ENCODE results near the gene GRIN2A. TPM values are rescaled to one million over a fixed set of nuclear protein-coding genes. Genes with fewer than 3 reads are reported as not detected.
A peak's percentile ranks its signal among the peaks of the same experiment; 100 is the strongest.

Gene GRIN2A
- total RNA-seq, result 4.1 TPM
- long read RNA-seq, partial matches to known transcripts, result 7 of 8 reads
- long read RNA-seq, other reads (novel, unspliced or antisense), result 1 of 8 reads

- ATAC-seq (ENCODE audit: poor library complexity), result peak; percentile 44
- DNase-seq, result no peak
- intact Hi-C loops (cut with DNase I), result loop anchor here (10.0 kb wide), 2 partner anchors 528 to 928 kb away; no protein-coding TSS in a partner anchor
These were observed at the start of gene GRIN2A for GRCh38 chr16:10182222-10183053. Gene GRIN2A (minus strand): TSS chr16:10182428. CDS start chr16:10180411, 2,017 bp downstream.

- no peak for DNase-seq
- no peak for ATAC-seq (ENCODE audit: poor library complexity)
- intact Hi-C loops (cut with DNase I), result no loop called here
These were observed 49.3 kb upstream of the GRIN2A start for GRCh38 chr16:10231563-10231962.

GRCh38 chr16:10228779-10229178, 46.6 kb upstream of the GRIN2A start:
- DNase-seq (no peak), ATAC-seq (ENCODE audit: poor library complexity) (no peak)

GRCh38 chr16:10226987-10227306, 44.7 kb upstream of the GRIN2A start:
- DNase-seq, result no peak
- ATAC-seq (ENCODE audit: poor library complexity), result no peak
- intact Hi-C loops (cut with DNase I), result no loop called here

More at GRCh38 chr16:10228779-10229178, 46.6 kb upstream of the GRIN2A start:
- intact Hi-C loops (cut with DNase I), result no loop called here

GRCh38 chr16:10226141-10226986, 44.1 kb upstream of the GRIN2A start:
- ATAC-seq (ENCODE audit: poor library complexity) (no peak), DNase-seq (no peak)
- intact Hi-C loops (cut with DNase I), result no loop called here

GRCh38 chr16:10225653-10226052, 43.4 kb upstream of the GRIN2A start:
- no peak for DNase-seq
- intact Hi-C loops (cut with DNase I), result no loop called here
- ATAC-seq (ENCODE audit: poor library complexity), result no peak

GRCh38 chr16:10224850-10225249, 42.6 kb upstream of the GRIN2A start:
- intact Hi-C loops (cut with DNase I), result no loop called here
- no peak for DNase-seq
- ATAC-seq (ENCODE audit: poor library complexity), result no peak

- no peak for DNase-seq
- intact Hi-C loops (cut with DNase I), result no loop called here
- ATAC-seq (ENCODE audit: poor library complexity), result no peak
These were observed 38.7 kb upstream of the GRIN2A start for GRCh38 chr16:10220942-10221341.

- ATAC-seq (ENCODE audit: poor library complexity) (no peak), DNase-seq (no peak)
- intact Hi-C loops (cut with DNase I), result no loop called here
These were observed 37.5 kb upstream of the GRIN2A start for GRCh38 chr16:10219742-10220141.

GRCh38 chr16:10218490-10219206, 36.4 kb upstream of the GRIN2A start:
- intact Hi-C loops (cut with DNase I), result no loop called here
- DNase-seq (no peak), ATAC-seq (ENCODE audit: poor library complexity) (peak; percentile 85)

GRCh38 chr16:10213748-10214147, 31.5 kb upstream of the GRIN2A start:
- no peak for DNase-seq
- no peak for ATAC-seq (ENCODE audit: poor library complexity)
- intact Hi-C loops (cut with DNase I), result no loop called here

- intact Hi-C loops (cut with DNase I), result no loop called here
- ATAC-seq (ENCODE audit: poor library complexity), result no peak
- DNase-seq, result no peak
These were observed 28.7 kb upstream of the GRIN2A start for GRCh38 chr16:10210944-10211343.

- DNase-seq, result no peak
- intact Hi-C loops (cut with DNase I), result no loop called here
- no peak for ATAC-seq (ENCODE audit: poor library complexity)
These were observed 24.6 kb upstream of the GRIN2A start for GRCh38 chr16:10206865-10207264.

- intact Hi-C loops (cut with DNase I), result no loop called here
- DNase-seq, result no peak
- ATAC-seq (ENCODE audit: poor library complexity), result no peak
These were observed 24.0 kb upstream of the GRIN2A start for GRCh38 chr16:10206215-10206614.

GRCh38 chr16:10205688-10206087, 23.5 kb upstream of the GRIN2A start:
- intact Hi-C loops (cut with DNase I), result no loop called here
- ATAC-seq (ENCODE audit: poor library complexity) (no peak), DNase-seq (no peak)

- ATAC-seq (ENCODE audit: poor library complexity), result no peak
- intact Hi-C loops (cut with DNase I), result no loop called here
- DNase-seq, result no peak
These were observed 20.4 kb upstream of the GRIN2A start for GRCh38 chr16:10202649-10203048.

GRCh38 chr16:10200637-10201586, 18.7 kb upstream of the GRIN2A start:
- ATAC-seq (ENCODE audit: poor library complexity) (no peak), DNase-seq (no peak)
- intact Hi-C loops (cut with DNase I), result no loop called here

GRCh38 chr16:10196999-10197398, 14.8 kb upstream of the GRIN2A start:
- intact Hi-C loops (cut with DNase I), result no loop called here
- ATAC-seq (ENCODE audit: poor library complexity), result no peak
- no peak for DNase-seq

All from Right ventricle myocardium superior (tissue), 1 donor.